Liver (tissue), 3 donors: Measurements from ENCODE around the gene NEK7.

Experiments
- RAD21 ChIP-seq, 2 donors: IDR thresholded peaks; 2 replicates each; pipeline ENCODE4 v1.6.1; 2016; ENCODE audit warnings: antibody characterized with exemption in 2 of 2, mild to moderate bottlenecking in 2 of 2
- TF ChIP-seq, protein P1 (sequence below): fragments of 150-350 bp; IDR thresholded peaks from 2 replicates; pipeline ENCODE4 v1.5.1; 2017; ENCODE audit warnings: improper control_type of control experiment, low read depth, low read length; ENCODE audit not compliant: missing input control
- donor health status: healthy.
- donor health status: healthy.

DNA sequence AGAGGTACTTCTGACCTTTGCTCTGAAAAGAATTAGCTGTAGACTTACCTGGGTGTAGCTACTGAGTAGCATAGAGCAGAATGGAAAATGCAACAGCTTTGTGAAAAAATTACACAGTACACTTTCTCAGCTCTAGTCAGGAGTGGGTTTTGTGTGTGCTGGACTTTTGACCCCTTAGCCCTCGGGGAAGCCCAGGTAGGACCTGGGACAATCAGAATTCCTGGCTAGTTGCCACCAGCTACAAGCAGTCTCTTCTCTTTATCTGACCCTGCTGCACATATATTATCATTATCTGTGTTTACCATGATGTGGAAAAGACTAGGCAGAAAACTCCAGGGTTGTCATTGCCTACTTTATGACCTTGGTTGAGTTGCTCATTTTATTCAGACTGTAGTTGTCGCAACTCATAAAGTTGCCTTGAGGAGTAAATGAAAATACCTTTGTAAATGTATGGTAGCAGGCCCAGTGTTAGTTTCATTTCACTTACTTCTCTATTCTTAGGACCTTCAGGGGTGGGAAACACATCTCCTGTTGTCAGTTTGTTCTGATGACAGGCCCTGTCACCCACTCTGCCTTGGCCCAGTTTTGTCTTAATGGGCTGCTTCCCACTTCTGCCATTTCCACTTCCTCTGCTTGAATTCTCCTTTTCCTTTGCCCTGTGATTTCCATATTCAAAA is 5.4 kb downstream of the NEK7 start:
- TF ChIP-seq RAD21 (IDR thresholded peaks at IDR 0.05) = peak in 1 of 2 donors; percentile 45
- TF ChIP-seq, protein P1, sequence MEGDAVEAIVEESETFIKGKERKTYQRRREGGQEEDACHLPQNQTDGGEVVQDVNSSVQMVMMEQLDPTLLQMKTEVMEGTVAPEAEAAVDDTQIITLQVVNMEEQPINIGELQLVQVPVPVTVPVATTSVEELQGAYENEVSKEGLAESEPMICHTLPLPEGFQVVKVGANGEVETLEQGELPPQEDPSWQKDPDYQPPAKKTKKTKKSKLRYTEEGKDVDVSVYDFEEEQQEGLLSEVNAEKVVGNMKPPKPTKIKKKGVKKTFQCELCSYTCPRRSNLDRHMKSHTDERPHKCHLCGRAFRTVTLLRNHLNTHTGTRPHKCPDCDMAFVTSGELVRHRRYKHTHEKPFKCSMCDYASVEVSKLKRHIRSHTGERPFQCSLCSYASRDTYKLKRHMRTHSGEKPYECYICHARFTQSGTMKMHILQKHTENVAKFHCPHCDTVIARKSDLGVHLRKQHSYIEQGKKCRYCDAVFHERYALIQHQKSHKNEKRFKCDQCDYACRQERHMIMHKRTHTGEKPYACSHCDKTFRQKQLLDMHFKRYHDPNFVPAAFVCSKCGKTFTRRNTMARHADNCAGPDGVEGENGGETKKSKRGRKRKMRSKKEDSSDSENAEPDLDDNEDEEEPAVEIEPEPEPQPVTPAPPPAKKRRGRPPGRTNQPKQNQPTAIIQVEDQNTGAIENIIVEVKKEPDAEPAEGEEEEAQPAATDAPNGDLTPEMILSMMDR = no peak
